Hepatocyte (in vitro differentiated cells): ENCODE data around the gene CYP2J2.

Experiments used
- EZH2 ChIP-seq: fragments of 200-600 bp; sonication (generic); IDR thresholded peaks from 2 replicates; pipeline ENCODE4 v1.6.1; 2016; ENCODE audit warnings: antibody characterized with exemption, mild to moderate bottlenecking, borderline replicate concordance
- TF ChIP-seq, protein P1 (sequence below): fragments of 200-600 bp; sonication (generic); IDR thresholded peaks from 2 replicates; pipeline ENCODE4 v1.5.1; 2016; ENCODE audit warnings: antibody characterized with exemption, mild to moderate bottlenecking; ENCODE audit not compliant: poor library complexity

DNA sequence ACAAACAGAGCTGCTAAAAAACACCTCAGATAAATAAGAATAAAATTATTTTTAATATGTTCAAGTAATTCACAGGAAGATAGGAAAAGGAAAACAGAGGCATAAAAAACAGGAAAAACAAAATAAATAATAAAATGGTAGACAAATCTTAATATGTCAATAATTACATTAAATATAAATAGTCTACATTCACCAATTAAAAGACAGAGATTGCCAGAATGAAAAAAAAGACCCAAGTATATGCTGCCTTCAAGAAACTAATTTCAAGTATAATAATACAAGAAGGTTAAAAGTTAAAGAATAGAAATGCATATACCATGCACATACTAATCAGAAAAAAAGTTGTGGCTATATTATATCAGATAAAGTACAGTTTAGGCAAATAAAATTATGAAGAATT is 1.9 kb downstream of the CYP2J2 start:
- TF ChIP-seq, protein P1, sequence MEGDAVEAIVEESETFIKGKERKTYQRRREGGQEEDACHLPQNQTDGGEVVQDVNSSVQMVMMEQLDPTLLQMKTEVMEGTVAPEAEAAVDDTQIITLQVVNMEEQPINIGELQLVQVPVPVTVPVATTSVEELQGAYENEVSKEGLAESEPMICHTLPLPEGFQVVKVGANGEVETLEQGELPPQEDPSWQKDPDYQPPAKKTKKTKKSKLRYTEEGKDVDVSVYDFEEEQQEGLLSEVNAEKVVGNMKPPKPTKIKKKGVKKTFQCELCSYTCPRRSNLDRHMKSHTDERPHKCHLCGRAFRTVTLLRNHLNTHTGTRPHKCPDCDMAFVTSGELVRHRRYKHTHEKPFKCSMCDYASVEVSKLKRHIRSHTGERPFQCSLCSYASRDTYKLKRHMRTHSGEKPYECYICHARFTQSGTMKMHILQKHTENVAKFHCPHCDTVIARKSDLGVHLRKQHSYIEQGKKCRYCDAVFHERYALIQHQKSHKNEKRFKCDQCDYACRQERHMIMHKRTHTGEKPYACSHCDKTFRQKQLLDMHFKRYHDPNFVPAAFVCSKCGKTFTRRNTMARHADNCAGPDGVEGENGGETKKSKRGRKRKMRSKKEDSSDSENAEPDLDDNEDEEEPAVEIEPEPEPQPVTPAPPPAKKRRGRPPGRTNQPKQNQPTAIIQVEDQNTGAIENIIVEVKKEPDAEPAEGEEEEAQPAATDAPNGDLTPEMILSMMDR, result no peak
- TF ChIP-seq EZH2, result no peak
